ENCODE measurements around the gene SLC22A23.

Gene SLC22A23

GRCh38 chr6:3403238-3404173 is 53.3 kb downstream of the SLC22A23 start:
- H3K4me1 ChIP-seq (ENCODE audit: low read length), result peaks cover 21% of the 10 kb centered on the region
- H3K27ac ChIP-seq (ENCODE audit: low read length), result no peak overlapping the region

DNA sequence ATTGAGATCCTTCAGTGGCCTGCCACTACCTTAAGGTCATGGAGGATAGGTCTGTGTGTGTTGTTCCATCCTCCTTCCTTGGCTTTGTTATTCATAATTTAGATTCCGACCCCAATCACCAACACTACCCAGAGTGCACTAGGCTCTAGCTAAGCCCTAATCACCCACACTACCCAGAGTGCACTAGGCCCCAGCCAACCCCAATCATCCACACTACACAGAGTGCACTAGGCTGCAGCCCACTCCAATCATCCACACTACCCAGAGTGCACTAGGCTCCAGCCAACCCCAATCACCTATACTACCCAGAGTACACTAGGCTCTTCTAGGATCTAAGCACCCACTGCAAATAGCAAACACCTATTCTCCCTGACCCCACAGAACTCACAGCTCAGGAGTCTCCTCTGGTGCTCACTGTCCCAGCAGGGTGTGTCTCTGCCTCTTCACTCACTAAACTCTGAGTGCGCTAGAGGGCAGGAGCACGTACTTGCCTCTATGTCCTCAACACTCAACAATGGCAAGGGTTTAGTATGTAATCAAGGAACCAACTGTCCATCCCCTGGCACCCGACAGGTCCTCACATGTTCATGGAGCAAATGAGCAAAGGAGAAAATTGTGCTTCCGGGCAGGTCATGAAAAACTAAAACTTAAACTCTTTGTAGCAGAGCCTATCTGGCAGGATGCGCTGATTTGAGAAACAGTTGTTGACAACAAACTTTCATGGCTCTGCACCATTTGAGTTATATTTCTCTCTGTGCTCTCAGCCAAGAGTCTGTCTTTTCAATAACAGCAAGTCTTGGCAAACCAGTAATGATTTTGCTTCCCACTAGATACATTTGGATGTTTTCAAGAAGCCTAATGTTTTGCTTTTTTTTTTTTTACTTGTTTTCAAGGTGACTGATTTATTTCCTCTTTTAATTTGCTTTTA is 54.3 kb downstream of the SLC22A23 start:
- Histone ChIP-seq H3K9me3 (ENCODE audit: insufficient read depth, low read length) (no peaks in the 10 kb centered on the region), H3K9ac (ENCODE audit: low read length) (no peak overlapping the region), H2AFZ (ENCODE audit: low read depth, low read length) (no peak overlapping the region), H3K4me3 (ENCODE audit: low read length) (no peak overlapping the region), H4K20me1 (ENCODE audit: insufficient read depth, low read length) (no peaks in the 10 kb centered on the region), H3K36me3 (replicated peaks; ENCODE audit: low read depth, low read length) (no peaks in the 10 kb centered on the region), H3K27ac (ENCODE audit: low read length) (no peak overlapping the region), H3K4me1 (ENCODE audit: low read length) (peaks cover 21% of the 10 kb centered on the region), H3K79me2 (ENCODE audit: low read length) (no peaks in the 10 kb centered on the region), H3K4me2 (ENCODE audit: low read length) (no peak overlapping the region), H3K27me3 (ENCODE audit: low read depth, low read length) (no peaks in the 10 kb centered on the region)
- no peak for TF ChIP-seq EZH2phosphoT487 (IDR thresholded peaks at IDR 0.05; ENCODE audit: low read depth)
- no peak for TF ChIP-seq CTCF (IDR thresholded peaks at IDR 0.05; ENCODE audit: low read depth, low read length)

More at GRCh38 chr6:3403238-3404173, 53.3 kb downstream of the SLC22A23 start:
- H4K20me1 ChIP-seq (ENCODE audit: insufficient read depth, low read length), result no peaks in the 10 kb centered on the region
- H3K27me3 ChIP-seq (ENCODE audit: low read depth, low read length), result no peaks in the 10 kb centered on the region
- no peaks in the 10 kb centered on the region for H3K36me3 ChIP-seq (replicated peaks; ENCODE audit: low read depth, low read length)
- H3K4me2 ChIP-seq (ENCODE audit: low read length), result no peak overlapping the region
- no peaks in the 10 kb centered on the region for H3K9me3 ChIP-seq (ENCODE audit: insufficient read depth, low read length)
- no peak overlapping the region for H3K9ac ChIP-seq (ENCODE audit: low read length)
- TF ChIP-seq CTCF (IDR thresholded peaks at IDR 0.05; ENCODE audit: low read depth, low read length) (no peak), EZH2phosphoT487 (IDR thresholded peaks at IDR 0.05; ENCODE audit: low read depth) (no peak)
- no peak overlapping the region for H2AFZ ChIP-seq (ENCODE audit: low read depth, low read length)
- no peaks in the 10 kb centered on the region for H3K79me2 ChIP-seq (ENCODE audit: low read length)
- no peak overlapping the region for H3K4me3 ChIP-seq (ENCODE audit: low read length)

DNA sequence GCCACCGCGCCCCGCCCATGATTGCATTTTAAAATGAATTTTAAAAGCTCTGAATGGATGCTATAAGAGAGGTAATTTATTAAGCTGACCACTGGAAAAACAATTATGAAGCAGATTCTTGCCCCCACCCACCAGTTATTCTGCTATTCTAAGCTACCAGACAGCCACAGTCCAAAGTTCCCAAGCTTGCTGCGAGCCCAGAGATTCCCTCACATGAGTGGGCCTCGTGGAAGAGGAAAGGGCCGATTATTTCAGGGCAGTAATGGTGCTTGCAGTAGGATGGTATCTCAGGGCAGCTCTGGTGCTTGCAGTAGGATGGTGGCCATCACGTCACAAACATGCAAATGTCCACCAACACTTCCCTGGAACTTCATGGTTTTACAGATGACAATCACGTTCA is 56.7 kb downstream of the SLC22A23 start:
- Histone ChIP-seq H3K4me2 (ENCODE audit: low read length) (no peak overlapping the region), H3K9me3 (ENCODE audit: insufficient read depth, low read length) (no peaks in the 10 kb centered on the region), H4K20me1 (ENCODE audit: insufficient read depth, low read length) (no peaks in the 10 kb centered on the region), H3K4me1 (ENCODE audit: low read length) (peaks cover 10% of the 10 kb centered on the region), H3K79me2 (ENCODE audit: low read length) (no peaks in the 10 kb centered on the region), H3K27ac (ENCODE audit: low read length) (no peak overlapping the region), H3K4me3 (ENCODE audit: low read length) (no peak overlapping the region), H3K9ac (ENCODE audit: low read length) (no peak overlapping the region), H2AFZ (ENCODE audit: low read depth, low read length) (no peak overlapping the region), H3K27me3 (ENCODE audit: low read depth, low read length) (no peaks in the 10 kb centered on the region), H3K36me3 (replicated peaks; ENCODE audit: low read depth, low read length) (no peaks in the 10 kb centered on the region)
- TF ChIP-seq EZH2phosphoT487 (IDR thresholded peaks at IDR 0.05; ENCODE audit: low read depth) (no peak), CTCF (IDR thresholded peaks at IDR 0.05; ENCODE audit: low read depth, low read length) (no peak)

Measured in OCI-LY3 (cell line).